ENCODE data around the gene ADIRF.
A peak's percentile ranks its signal among the peaks of the same experiment; 100 is the strongest.
"Not testable (repeated sequence)": the region's sequence is repeated elsewhere in the genome, so short reads cannot be mapped to it uniquely, and the experiment has no call there.

Gene ADIRF

DNA sequence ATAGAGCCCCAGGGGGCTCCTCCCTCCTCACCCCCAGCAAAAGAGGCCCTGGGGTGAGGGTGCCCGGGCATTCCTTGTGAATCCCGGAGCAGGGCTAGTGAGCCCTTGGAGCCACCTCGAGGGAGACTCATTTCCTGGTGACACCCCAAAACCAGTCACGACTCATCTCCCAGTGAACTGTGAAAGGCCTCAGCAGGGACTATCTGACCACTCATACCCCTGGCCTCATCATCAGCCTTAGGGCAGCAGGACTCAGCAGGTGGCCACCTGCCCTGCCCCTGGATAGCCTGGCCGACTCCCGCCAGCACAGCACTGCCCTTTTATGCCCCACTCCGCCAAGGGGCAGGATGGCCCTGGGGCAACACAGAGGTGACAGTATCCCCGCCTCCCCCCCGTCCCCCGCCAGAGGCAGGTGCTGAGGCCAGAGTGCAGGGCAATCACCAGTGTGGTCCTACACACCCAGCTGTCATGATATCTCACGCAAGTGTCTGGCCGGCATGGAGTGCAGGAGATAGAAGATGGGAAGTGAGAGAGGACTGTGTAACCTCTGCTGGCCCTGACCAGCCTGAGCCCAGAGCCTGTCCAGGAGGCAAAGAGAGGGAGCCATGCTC is 6.7 kb upstream of the ADIRF start:
- no peak for ATAC-seq

DNA sequence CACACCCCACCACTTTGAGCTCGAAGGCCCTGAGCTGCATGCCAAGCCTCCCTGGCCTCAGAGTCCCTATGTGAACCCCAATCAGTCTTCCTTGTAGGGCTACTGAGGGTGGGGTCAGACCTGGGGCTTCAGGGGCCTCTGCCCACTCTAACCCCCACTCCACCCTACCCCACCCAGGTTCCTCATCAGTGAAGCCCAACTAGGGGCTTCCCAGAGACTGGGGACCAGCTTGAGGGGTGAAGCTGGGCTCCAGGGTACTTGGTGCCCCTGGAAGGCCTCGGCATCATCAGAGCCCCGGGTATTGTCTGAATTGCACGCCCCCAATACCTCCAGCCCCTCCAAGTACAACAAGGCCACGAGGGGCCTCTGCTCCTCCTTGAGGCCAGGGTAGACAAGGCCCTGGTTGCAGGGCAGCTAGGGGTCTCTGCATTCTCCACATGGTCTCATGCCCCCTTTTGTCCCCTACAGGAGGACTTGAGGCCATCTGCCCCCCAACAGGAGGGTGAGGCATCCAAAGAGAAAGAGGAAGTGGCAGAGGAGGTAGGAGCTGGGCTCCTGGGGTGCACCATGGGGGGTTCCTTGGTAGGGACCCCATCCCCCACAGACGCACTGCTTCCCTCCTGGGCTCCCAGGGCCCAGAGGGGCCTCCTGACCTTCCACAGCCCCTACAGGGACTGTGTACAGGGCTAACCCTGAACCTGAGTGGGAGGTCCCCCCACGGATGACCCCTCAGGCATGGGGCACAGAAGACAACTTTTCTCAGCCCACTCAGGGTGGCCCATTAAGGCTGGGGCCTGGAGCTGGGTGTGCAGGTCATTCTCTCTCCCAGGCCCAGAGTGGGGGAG is 5.9 kb upstream of the ADIRF start:
- ATAC-seq: no peak

DNA sequence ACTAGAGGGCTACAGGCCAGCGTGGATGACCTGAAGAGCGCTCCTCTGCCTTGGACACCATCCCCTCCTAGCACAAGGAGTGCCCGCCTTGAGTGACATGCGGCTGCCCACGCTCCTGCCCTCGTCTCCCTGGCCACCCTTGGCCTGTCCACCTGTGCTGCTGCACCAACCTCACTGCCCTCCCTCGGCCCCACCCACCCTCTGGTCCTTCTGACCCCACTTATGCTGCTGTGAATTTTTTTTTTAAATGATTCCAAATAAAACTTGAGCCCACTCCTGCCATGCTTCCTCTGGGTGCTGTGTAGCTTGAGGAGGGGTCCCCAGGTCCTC is 5.3 kb upstream of the ADIRF start:
- ATAC-seq: no peak

DNA sequence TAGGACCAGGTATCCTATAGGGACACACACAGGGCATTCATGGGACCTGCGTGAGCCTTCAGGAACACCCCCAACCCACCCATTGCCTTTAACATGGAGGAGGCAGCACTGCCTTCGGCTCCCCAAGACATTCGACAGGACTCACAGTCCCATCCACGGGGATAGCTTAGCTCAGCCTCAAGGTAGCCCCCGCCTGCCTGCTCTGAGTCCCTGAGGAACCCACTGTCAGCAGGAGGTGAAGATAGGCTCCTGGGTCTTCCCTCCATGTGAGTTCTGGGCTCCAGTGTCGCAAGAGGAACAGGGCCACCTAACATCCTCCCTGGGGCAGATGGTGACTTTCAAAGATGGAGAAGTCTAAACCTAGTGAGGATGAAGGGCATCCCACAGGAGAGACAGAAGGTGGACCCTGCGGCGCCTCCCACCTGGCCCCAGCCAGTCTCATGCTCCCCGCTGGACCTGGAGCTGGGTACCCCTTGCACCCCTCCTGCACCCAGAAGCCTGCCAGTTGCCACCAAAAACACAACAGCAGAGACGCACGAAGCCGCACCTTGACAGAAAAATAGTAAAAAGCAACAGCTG is 4.9 kb upstream of the ADIRF start:
- no peak for ATAC-seq

DNA sequence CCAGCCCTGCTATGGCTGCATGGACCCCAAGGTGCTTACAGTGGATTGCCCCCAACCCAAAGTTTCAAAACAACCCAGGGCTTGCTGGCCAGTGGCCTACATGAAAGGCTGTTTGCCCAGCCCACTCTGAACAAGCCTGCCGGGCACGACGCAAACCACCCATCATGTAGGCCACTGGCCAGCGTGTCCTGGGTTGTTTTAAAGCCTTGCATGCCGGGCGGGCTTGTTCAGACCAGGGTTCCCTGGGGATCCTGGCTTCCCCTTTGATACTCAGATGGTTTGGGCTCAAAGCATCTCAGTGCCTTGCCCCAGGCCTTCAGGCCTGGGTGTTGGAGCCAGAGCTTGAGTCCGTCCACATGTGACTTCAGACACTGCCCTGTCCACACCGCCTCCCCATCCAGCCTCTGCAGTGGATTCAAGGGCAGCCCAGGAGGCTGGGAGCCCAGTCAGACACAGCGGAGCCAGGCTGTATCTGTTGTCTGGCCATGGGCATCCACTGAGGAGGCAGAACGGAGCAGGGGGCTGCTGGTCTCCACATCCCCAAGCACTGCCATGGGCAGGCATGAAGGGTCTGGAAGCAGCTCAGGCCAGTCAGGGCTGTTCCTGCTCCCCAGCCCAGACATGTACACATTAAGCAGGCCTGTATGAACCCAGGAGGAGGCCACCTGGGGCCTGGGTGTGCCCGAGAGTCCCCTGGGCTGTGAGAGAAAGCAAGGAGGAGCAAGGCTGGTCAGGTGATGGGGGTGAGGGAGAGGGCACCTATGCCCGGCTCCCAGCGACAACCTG is 4.0 kb upstream of the ADIRF start:
- ATAC-seq: no peak

DNA sequence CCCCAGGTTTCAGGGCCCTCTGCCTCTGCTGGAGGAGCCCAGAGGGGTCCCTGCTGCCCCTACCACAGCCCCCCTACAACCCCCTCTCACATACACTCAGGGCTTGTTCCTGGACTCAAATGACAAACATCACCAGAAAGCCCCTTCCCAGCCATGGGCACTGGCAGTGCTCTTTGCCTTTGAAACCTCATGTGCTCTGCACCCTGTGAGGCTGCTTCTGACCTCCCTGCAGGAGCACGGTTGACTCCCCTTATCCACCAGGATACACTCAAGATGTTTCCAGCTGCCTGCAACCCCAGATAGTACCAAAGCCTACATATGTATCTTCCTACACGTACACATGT is 3.5 kb upstream of the ADIRF start:
- no peak for ATAC-seq

DNA sequence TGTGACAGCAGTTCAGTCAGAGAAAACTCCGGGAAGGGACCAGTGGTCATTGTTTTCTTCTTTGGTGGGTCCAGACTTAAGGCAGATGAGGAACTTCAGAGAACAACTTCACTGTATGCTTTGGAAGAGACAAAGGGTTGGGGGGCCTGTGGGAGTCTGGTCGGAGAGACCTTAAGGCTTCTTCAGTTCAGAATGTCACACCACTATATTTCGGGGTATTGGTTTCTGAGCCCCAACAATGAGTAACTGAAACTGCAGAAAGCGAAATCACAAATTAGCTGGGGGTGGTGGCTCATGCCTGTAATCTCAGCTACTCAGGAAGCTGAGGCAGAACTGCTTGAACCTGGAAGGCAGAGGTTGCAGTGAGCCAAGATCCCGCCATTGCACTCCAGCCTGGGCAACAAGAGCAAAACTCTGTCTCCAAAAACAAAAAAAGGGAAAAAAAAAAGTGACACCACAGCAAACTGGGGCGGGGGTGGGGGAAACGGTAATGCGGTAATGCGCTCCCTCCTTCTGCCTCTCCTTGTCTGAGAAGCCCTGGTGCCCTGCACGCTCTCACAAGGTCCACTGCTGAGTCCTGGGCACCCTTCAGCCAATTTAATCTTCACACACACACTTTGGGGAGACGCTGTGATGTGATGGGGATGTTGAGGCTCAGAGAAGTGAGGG is 2.2 kb upstream of the ADIRF start:
- ATAC-seq: peak; percentile 33 to 42

GRCh38 chr10:86967481-86967941 is 771 bp upstream of the ADIRF start:
- ATAC-seq: no peak

DNA sequence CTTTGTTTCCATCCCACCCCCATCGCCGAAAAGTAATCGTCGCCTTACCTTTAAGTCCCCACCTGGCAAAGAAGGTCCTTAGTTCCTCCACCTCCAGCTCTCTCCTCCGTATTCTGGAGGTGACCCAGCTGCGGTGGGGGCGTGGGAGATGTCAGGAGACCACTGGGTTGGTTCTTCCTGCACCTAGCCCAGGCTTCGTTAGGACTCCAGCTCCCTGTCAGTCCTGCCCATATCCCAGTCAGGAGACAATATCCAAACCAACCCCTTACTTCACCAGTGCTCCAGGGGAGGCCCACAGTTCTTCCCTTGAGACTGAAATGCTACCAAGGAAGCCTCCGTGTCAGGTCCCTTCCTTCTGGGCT is 693 bp downstream of the ADIRF start:
- no peak for ATAC-seq

- ATAC-seq: no peak
These were observed 1.2 kb downstream of the ADIRF start for GRCh38 chr10:86969421-86970041.

GRCh38 chr10:86970162-86970981 is 2.1 kb downstream of the ADIRF start:
- ATAC-seq: no peak

DNA sequence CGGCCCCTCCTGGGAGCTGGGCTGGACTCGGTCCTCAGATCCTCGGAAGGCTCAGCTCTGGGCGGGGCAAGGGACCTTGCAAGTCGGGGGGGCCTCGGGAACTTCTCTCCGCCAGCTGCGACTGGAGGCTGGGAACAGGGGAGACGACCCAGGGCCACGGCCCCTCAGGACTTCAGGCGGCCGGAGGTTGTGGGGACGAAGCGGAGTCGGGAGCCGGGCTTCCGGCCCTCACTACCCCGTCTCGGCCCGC is 2.6 kb downstream of the ADIRF start:
- no peak for ATAC-seq

GRCh38 chr10:86971232-86971991 is 3.1 kb downstream of the ADIRF start:
- peak; percentile 86 to 88 for ATAC-seq

GRCh38 chr10:86972613-86973380 is 4.5 kb downstream of the ADIRF start:
- ATAC-seq: no peak

- no peak for ATAC-seq
These were observed 6.2 kb downstream of the ADIRF start for GRCh38 chr10:86974484-86974883.

GRCh38 chr10:86976362-86977056 is 8.2 kb downstream of the ADIRF start:
- ATAC-seq: no peak

DNA sequence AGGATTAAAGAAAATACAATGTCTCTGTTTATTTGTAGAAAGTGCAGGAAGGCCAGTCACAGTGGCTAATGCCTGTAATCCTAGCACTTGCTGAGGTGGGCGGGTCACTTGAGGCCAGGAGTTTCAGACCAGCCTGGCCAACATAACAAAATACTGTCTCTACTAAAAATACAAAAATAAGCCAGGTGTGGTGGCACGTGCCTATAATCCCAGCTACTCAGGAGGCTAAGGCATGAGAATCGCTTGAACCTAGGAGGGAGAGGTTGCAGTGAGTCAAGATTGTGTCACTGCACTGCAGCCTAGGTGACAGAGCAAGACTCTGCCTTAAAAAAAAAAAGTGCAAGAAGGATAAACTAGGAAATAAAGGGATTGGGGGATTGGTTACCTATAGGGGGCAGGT is 10.2 kb downstream of the ADIRF start:
- not testable (repeated sequence) for ATAC-seq

- ATAC-seq: no peak
These were observed 11.1 kb downstream of the ADIRF start for GRCh38 chr10:86979296-86979818.

GRCh38 chr10:86979977-86980448 is 11.7 kb downstream of the ADIRF start:
- no peak for ATAC-seq

All from activated CD4-positive, CD25-positive, alpha-beta regulatory T cell treated with anti-CD3 and anti-CD28 coated beads, Interleukin-2, amount 50 U/mL, for 24 hours (primary cell).